Putamen (tissue), 1 donor: ENCODE data around the gene TUBB2A.
"Not testable (repeated sequence)": the region's sequence is repeated elsewhere in the genome, so short reads cannot be mapped to it uniquely, and the experiment has no call there.

ENCODE experiments used
- DNase-seq: peaks from one replicate; pipeline ENCODE4 v3.0.0-alpha.2; 2016; ENCODE audit warnings: low spot score

TUBB2A gene

GRCh38 chr6:3181105-3181504 is 23.8 kb upstream of the TUBB2A start:
- DNase-seq: no peak

DNA sequence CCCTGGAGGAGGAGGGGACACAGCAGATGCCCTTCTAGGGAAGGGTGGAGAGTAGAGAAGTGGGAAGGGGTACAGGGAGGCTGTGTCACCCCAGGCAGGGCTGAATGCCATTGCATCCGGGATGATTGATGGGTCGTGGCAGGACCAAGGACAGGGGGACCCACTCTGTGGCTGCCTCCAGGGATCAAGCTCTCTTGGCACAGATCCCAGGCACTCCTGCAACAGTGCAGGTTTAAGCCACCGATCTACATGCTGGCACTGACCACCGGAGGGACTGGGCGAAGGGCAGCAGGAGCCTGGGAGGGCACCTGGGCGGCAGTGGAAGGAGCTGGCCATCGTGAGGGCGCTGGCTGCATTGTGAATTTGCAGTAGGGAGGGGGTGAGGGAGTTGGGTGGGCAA is 22.6 kb upstream of the TUBB2A start:
- not testable (repeated sequence) for DNase-seq

GRCh38 chr6:3178666-3179065 is 21.3 kb upstream of the TUBB2A start:
- not testable (repeated sequence) for DNase-seq

GRCh38 chr6:3176562-3177355 is 19.4 kb upstream of the TUBB2A start:
- no peak for DNase-seq

DNA sequence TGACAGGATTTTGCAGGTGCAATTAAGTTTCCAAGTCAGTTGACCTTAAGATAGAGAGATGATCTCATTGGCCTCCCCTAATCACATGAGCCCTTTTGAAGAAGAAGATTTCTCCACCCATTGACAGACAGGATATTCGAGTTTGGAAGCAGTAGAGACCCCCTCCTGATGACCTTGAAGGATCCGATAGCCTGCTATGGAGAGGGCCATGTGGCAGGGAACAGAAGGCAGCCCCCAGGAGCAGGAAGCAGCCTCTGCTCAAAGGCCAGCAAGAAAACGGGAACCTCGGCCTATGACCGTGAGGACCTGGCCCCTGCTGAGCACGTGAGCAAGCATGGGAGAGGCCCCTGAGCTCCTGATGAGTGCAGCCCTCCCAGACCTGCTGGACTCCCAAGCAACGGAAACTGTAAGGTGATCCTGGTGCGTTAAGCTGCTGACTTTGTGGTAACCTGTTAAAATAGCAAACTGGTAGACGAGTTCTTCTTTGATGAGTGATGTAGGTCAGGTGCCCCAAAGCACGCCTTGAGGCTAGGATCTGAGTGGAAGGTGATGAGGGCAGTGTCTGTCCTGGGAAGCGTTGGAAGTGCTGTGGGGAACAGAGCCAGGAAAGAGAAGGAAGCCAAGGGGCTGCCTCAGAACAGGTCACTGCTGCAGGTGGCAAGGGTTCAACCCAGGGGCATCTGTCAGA is 18.5 kb upstream of the TUBB2A start:
- DNase-seq: no peak

DNA sequence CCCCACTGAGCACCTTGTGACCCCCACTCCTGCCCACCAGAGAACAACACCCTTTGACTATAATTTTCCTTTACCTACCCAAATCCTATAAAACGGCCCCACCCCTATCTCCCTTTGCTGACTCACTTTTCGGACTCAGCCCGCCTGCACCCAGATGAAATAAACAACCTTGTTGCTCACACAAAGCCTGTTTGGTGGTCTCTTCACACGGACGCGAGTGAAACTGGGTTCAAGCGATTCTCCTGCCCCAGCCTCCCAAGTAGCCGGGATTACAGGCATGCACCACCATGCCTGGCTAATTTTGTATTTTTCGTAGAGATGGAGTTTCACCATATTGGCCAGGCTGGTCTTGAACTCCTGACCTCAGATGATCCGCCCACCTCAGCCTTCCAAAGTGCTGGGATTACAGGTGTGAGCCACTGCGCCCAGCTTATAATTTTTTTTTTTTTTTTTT is 16.3 kb upstream of the TUBB2A start:
- not testable (repeated sequence) for DNase-seq

GRCh38 chr6:3172789-3173188 is 15.4 kb upstream of the TUBB2A start:
- DNase-seq: not testable (repeated sequence)

GRCh38 chr6:3171313-3172175 is 14.2 kb upstream of the TUBB2A start:
- not testable (repeated sequence) for DNase-seq

DNA sequence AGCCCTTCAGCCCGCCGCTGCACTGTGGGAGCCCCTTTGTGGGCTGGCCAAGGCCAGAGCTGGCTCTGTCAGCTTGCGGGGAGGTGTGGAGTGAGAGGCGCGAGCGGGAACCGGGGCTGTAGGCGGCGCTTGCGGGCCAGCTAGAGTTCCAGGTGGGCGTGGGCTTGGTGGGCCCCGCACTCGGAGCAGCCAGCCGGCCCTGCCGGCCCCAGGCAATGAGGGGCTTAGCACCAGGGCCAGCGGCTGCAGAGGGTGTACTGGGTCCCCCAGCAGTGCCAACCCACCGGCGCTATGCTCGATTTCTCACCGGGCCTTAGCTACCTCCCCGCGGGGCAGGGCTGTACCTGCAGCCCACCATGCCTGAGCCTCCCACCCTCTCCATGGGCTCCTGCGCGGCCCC is 13.3 kb upstream of the TUBB2A start:
- not testable (repeated sequence) for DNase-seq

- not testable (repeated sequence) for DNase-seq
These were observed 10.7 kb upstream of the TUBB2A start for GRCh38 chr6:3168046-3168445.

DNA sequence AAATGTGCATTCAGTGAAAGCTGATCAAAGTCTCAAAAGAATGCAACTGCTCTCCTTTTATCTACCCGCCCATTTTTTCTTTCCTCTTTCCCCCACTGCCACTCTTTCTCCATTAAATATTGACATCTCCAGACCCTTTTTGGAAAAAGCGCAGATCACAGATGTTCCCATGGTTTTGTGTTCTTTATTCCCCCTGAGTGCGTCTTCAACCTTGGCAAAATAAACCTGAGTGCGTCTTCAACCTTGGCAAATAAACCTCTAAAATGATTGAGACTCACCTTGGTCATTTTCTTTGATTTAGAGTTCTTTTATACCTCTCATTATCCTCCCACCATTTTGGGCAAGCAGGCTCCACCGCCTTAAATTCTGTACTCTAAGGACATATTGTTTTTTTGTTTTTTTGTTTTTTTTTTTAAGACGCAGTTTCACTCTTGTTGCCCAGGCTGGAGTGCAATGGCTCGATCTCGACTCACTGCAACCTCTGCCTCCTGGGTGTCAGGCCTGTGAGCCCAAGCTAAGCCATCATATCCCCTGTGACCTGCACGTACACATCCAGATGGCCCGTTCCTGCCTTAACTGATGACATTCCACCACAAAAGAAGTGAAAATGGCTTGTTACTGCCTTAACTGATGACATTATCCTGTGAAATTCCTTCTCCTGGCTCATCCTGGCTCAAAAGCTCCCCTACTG is 9.3 kb upstream of the TUBB2A start:
- DNase-seq: not testable (repeated sequence)

- DNase-seq: no peak
These were observed 8.5 kb upstream of the TUBB2A start for GRCh38 chr6:3165631-3166534.

DNA sequence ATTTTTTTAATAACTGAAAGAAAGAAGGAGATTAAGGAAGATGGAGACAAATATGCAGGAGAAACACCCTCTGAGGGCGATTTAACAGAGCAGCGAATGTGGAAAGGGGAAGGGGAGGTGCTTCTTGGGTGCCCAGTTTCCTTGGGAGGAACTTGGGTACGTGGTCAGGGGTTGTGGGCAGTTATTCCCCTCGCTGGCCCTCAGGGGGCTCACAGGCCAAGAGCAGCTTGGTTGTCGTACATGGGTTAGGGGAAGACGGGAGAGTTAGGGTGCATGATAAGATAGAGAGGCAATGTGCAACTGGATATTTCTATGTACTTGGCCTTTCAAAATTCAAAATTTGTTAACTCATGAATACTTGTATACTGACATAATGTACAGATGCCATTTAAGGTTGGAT is 7.0 kb upstream of the TUBB2A start:
- no peak for DNase-seq

- no peak for DNase-seq
These were observed 5.9 kb upstream of the TUBB2A start for GRCh38 chr6:3163248-3163594.

GRCh38 chr6:3162565-3163247 is 5.4 kb upstream of the TUBB2A start:
- DNase-seq: peak; percentile 58

DNA sequence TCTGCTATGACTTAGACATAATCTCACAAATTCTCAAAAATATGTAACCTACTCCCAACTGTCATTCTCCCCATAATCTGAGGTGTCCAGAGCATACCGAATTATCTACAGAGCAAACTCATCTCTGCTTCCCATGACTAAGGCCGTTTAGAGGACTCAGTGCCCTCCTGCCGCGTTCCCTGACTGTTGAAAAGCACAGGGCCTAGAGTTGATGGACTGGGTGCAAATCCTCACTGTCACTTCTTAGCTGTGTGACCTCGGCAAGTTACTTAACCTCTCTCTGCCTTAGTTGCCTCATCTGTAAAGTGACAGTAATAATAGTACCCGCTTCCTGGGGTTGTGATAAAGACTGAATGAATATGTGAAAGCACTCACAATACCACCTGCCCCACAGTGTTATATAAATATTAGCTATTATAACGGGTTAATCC is 4.7 kb upstream of the TUBB2A start:
- DNase-seq: no peak

GRCh38 chr6:3159805-3160781 is 2.7 kb upstream of the TUBB2A start:
- peak; percentile 34 for DNase-seq

DNA sequence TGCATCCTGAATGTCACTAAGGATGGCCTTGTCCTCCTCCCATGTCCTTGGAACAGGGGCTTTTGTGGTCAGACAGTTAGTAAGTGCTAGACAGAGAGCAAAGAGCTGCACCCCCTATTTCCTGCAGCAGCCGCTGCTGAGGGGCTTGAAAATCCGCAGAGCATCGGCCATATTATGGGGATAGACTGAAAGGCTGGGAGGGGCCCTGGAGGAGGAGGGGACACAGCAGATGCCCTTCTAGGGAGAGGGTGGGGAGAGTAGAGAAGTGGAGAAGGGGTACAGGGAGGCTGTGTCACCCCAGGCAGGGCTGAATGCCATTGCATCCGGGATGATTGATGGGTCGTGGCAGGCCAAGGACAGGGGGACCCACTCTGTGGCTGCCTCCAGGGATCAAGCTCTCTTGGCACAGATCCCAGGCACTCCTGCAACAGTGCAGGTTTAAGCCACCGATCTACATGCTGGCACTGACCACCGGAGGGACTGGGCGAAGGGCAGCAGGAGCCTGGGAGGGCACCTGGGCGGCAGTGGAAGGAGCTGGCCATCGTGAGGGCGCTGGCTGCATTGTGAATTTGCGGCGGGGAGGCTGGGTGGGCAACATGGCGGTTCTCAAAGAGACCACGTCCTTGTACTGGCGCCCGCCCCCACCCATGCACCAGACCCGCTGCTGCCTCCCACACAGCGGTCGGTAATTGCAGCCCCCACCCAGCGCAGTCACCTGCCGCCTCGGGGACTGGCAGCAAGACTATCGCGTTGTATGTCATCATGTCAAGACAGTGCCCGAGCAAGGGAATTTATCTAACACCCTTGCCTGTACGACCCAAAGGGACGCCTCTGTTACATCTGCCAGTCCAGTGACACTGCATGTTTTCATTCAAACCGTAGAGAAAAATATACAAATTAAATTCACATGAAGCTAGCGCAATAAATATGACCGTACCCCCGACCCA is 887 bp downstream of the TUBB2A start:
- DNase-seq: not testable (repeated sequence)
